ENCODE measurements around the gene RNFT1. TPM values are rescaled to one million over a fixed set of nuclear protein-coding genes. Genes with fewer than 3 reads are reported as not detected.
A peak's percentile ranks its signal among the peaks of the same experiment; 100 is the strongest.
"Not testable (repeated sequence)": the region's sequence is repeated elsewhere in the genome, so short reads cannot be mapped to it uniquely, and the experiment has no call there.

RNFT1 gene
- total RNA-seq, 2 donors from 2014 or later, result 16.8 to 24.7 TPM

GRCh38 chr17:59972778-59973177 lies 8.2 kb upstream of the RNFT1 start:
- 100% methylated on average over 1 of the region's 1 CpG for WGBS

GRCh38 chr17:59971771-59972170 lies 7.2 kb upstream of the RNFT1 start:
- H3K4me1 ChIP-seq (replicated peaks); H3K4me3 ChIP-seq; H3K27ac ChIP-seq; H3K36me3 ChIP-seq; H3K27me3 ChIP-seq (replicated peaks; ENCODE audit: insufficient read depth); H3K9me3 ChIP-seq; DNase-seq (ENCODE audit: low spot score); intact Hi-C loops (cut with DNase I): not testable (repeated sequence)
- 89% methylated on average over 2 of the region's 2 CpGs for WGBS

More at GRCh38 chr17:59972778-59973177, 8.2 kb upstream of the RNFT1 start:
- TF ChIP-seq POLR2A (IDR thresholded peaks at IDR 0.05), result no peak
- no peak for TF ChIP-seq CTCF (IDR thresholded peaks at IDR 0.05)
- no peak for TF ChIP-seq POLR2AphosphoS5 (IDR thresholded peaks at IDR 0.05)
- Histone ChIP-seq H3K36me3 (no peaks in the 10 kb centered on the region), H3K4me1 (replicated peaks) (no peaks in the 10 kb centered on the region), H3K27me3 (replicated peaks; ENCODE audit: insufficient read depth) (no peaks in the 10 kb centered on the region), H3K9me3 (no peaks in the 10 kb centered on the region), H3K27ac (no peak overlapping the region), H3K4me3 (no peak overlapping the region)
- DNase-seq (ENCODE audit: low spot score), result no peak
- intact Hi-C loops (cut with DNase I), result no loop called here

GRCh38 chr17:59963738-59964481 lies 630 bp downstream of the RNFT1 start:
- no peaks in the 10 kb centered on the region for H3K9me3 ChIP-seq
- H3K36me3 ChIP-seq, result no peaks in the 10 kb centered on the region
- peak overlapping the region; percentile 96 for H3K27ac ChIP-seq
- intact Hi-C loops (cut with DNase I), result no loop called here
- peak overlapping the region; percentile 85 to 86 for H3K4me3 ChIP-seq
- H3K4me1 ChIP-seq (replicated peaks), result no peaks in the 10 kb centered on the region
- WGBS, result 1% methylated on average over 21 of the region's 21 CpGs
- TF ChIP-seq CTCF (IDR thresholded peaks at IDR 0.05) (no peak), POLR2A (IDR thresholded peaks at IDR 0.05) (no peak), POLR2AphosphoS5 (IDR thresholded peaks at IDR 0.05) (no peak)
- peak; percentile 29 for DNase-seq (ENCODE audit: low spot score)
- H3K27me3 ChIP-seq (replicated peaks; ENCODE audit: insufficient read depth), result no peaks in the 10 kb centered on the region

- DNase-seq (ENCODE audit: low spot score), result no peak
- TF ChIP-seq CTCF (IDR thresholded peaks at IDR 0.05), result no peak
- no peak for TF ChIP-seq POLR2AphosphoS5 (IDR thresholded peaks at IDR 0.05)
- no peak for TF ChIP-seq POLR2A (IDR thresholded peaks at IDR 0.05)
- no peaks in the 10 kb centered on the region for H3K36me3 ChIP-seq
- intact Hi-C loops (cut with DNase I), result no loop called here
- no peaks in the 10 kb centered on the region for H3K27me3 ChIP-seq (replicated peaks; ENCODE audit: insufficient read depth)
- no peaks in the 10 kb centered on the region for H3K4me1 ChIP-seq (replicated peaks)
- 90% methylated on average over 6 of the region's 6 CpGs for WGBS
- H3K4me3 ChIP-seq, result no peak overlapping the region
- H3K9me3 ChIP-seq, result no peaks in the 10 kb centered on the region
- no peak overlapping the region for H3K27ac ChIP-seq
Measured at GRCh38 chr17:59962739-59963318, 1.7 kb downstream of the RNFT1 start.

- WGBS, result 97% methylated on average over 8 of the region's 8 CpGs
- H3K27me3 ChIP-seq (replicated peaks; ENCODE audit: insufficient read depth); H3K4me1 ChIP-seq (replicated peaks); H3K36me3 ChIP-seq; H3K27ac ChIP-seq; intact Hi-C loops (cut with DNase I); H3K9me3 ChIP-seq; H3K4me3 ChIP-seq; DNase-seq (ENCODE audit: low spot score): not testable (repeated sequence)
Measured at GRCh38 chr17:59959574-59959973, 5.0 kb downstream of the RNFT1 start.

GRCh38 chr17:59954856-59955255 lies 9.7 kb downstream of the RNFT1 start:
- Histone ChIP-seq H3K27me3 (replicated peaks; ENCODE audit: insufficient read depth) (no peaks in the 10 kb centered on the region), H3K9me3 (no peaks in the 10 kb centered on the region), H3K4me3 (no peak overlapping the region), H3K4me1 (replicated peaks) (no peaks in the 10 kb centered on the region), H3K27ac (no peak overlapping the region), H3K36me3 (no peaks in the 10 kb centered on the region)
- no peak for DNase-seq (ENCODE audit: low spot score)
- intact Hi-C loops (cut with DNase I), result no loop called here
- 92% methylated on average over 3 of the region's 3 CpGs for WGBS
- TF ChIP-seq CTCF (IDR thresholded peaks at IDR 0.05), result no peak
- TF ChIP-seq POLR2AphosphoS5 (IDR thresholded peaks at IDR 0.05), result no peak
- TF ChIP-seq POLR2A (IDR thresholded peaks at IDR 0.05), result no peak

Measured in prostate gland (tissue), 2 donors.